PFSK-1 (cell line): ENCODE measurements around the gene LRRC8C.

Experiments
- FOXP2 ChIP-seq: optimal IDR thresholded peaks from 2 replicates; pipeline ENCODE3; 2011; ENCODE audit warnings: borderline replicate concordance, control low read depth, inconsistent platforms; ENCODE audit not compliant: insufficient read depth; ENCODE audit errors: extremely low read length, extremely low read depth
- POLR2AphosphoS5 ChIP-seq: IDR thresholded peaks from 2 replicates; pipeline ENCODE4 v1.6.1; 2012; ENCODE audit warnings: low read depth, mild to moderate bottlenecking, control low read depth, low read length, moderate library complexity
- SIN3A ChIP-seq: IDR thresholded peaks from 2 replicates; pipeline ENCODE4 v1.6.1; 2012; ENCODE audit warnings: mild to moderate bottlenecking, low read length, moderate library complexity, borderline replicate concordance; ENCODE audit not compliant: insufficient read depth
- TAF1 ChIP-seq: IDR thresholded peaks from 2 replicates; pipeline ENCODE4 v1.6.1; 2012; ENCODE audit warnings: low read length, control low read depth, borderline replicate concordance; ENCODE audit not compliant: insufficient read depth
- TF ChIP-seq, protein P1 (sequence below), 2 experiments: IDR thresholded peaks; 2 replicates each; pipeline versions ENCODE4 v1.6.1 to v1.8.0; 2011 to 2012; ENCODE audit warnings: low read depth in 2 of 2, low read length in 2 of 2, control low read depth in 1 of 2, inconsistent platforms in 1 of 2, mild to moderate bottlenecking in 1 of 2, moderate library complexity in 1 of 2; ENCODE audit not compliant: insufficient read depth in 1 of 2

Gene LRRC8C

DNA sequence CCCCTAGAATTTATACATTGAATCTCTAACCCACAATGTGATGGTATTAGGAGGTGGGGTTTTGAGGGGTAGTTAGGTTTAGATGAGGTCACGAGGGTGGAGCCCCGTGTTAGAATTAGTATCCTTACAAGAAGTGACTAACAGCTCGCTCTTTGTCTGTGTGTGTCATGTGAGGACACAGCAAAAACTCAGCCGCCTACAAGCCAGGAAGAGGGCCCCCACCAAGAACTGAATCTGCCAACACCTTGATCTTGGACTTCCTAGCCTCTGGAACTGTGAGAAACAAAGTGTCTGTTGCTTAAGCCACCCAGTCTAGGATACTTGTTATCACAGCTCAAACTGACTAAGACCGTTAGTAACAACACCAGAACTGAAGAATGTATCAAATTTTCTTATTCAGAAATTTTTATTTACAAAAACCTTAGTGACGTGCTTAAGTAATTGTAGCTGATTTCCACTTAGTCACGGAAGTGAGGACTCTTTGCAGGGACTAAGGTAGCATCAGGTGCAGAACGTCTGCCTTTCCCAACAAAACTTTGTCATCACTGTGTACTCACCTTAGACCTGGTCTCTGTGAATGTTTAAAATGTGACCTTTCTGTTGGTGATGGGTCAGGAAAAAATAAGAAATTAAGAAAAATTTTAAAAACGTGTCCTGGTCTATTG is 24.5 kb upstream of the LRRC8C start:
- TF ChIP-seq SIN3A (no peak), POLR2AphosphoS5 (no peak), FOXP2 (no peak), TAF1 (no peak)
- TF ChIP-seq, protein P1, sequence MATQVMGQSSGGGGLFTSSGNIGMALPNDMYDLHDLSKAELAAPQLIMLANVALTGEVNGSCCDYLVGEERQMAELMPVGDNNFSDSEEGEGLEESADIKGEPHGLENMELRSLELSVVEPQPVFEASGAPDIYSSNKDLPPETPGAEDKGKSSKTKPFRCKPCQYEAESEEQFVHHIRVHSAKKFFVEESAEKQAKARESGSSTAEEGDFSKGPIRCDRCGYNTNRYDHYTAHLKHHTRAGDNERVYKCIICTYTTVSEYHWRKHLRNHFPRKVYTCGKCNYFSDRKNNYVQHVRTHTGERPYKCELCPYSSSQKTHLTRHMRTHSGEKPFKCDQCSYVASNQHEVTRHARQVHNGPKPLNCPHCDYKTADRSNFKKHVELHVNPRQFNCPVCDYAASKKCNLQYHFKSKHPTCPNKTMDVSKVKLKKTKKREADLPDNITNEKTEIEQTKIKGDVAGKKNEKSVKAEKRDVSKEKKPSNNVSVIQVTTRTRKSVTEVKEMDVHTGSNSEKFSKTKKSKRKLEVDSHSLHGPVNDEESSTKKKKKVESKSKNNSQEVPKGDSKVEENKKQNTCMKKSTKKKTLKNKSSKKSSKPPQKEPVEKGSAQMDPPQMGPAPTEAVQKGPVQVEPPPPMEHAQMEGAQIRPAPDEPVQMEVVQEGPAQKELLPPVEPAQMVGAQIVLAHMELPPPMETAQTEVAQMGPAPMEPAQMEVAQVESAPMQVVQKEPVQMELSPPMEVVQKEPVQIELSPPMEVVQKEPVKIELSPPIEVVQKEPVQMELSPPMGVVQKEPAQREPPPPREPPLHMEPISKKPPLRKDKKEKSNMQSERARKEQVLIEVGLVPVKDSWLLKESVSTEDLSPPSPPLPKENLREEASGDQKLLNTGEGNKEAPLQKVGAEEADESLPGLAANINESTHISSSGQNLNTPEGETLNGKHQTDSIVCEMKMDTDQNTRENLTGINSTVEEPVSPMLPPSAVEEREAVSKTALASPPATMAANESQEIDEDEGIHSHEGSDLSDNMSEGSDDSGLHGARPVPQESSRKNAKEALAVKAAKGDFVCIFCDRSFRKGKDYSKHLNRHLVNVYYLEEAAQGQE (IDR thresholded peaks at IDR 0.05; ENCODE audit: insufficient read depth in 1 of 2, low read depth in 2 of 2, low read length in 2 of 2): no peak

DNA sequence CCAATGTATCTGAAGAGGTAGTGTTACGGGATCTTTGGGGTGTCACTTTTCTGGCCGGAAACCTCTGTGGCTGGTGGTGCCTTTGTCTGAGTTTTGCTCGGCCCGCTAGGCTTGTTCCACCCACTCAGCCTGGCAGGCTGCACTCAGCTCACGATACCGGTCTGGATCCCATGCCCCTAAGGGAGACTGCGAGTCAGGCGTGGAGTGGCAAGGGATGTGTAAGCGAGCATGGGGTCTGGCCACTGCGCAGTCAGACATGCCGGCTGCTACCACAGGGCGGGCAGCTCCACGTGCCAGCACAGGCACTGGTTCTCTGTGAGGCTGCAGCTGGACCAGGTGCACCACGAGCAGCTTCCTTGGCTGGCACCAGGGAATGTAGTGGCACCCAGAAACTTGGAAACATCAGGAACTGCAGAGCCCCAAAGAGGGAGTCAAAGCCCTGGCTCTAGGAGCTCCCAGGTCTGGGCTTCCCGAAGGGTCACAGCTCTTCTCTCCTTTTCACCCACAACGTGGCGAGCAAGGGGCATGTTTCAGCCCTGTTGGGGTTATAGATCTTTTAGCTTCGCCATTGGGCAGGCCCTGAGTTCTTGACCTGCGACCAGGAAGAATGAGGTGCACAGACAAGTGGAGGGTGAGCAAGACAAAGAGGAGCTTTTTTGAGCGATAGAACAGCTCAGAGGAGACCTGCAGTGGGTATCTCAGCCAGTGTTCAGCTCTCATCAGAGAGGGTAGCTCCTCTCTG is 23.8 kb upstream of the LRRC8C start:
- TF ChIP-seq, protein P1 (IDR thresholded peaks at IDR 0.05; ENCODE audit: insufficient read depth in 1 of 2, low read depth in 2 of 2, low read length in 2 of 2): no peak

DNA sequence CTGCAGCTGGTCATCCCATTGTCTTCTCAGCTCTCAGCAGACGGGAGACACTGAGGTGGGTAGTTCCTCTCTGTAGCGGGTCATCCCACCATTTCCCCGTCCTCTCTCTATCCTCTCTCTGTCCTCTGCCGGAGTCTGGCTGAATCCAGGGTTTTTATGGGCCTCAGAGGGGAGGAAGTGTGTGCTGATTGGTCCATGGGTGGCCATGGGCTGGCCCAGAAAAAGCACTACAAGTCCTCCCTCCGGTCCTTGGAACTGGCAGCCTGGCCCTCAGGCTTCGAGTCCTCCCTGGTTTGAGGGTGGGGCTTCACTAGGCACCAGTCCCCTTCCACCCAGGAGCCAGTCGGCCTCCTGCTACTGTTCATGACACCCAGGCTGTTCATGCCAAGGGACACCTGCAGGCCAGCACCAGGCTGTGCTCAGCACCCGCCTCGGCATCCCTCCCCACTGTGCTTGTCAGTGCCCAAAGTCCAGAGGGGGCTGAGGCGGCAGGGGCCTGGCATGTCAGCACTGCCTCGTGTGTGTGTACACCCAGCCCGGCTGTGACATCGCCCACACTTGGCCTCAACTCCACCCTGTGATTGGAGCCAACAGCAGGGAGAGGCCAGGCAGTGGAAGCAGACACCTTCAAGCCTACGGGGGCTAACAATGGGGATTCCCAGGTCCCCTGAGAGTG is 23.0 kb upstream of the LRRC8C start:
- TF ChIP-seq TAF1 (no peak), POLR2AphosphoS5 (no peak), SIN3A (no peak), FOXP2 (no peak)
- TF ChIP-seq, protein P1 (IDR thresholded peaks at IDR 0.05; ENCODE audit: insufficient read depth in 1 of 2, low read depth in 2 of 2, low read length in 2 of 2): no peak

DNA sequence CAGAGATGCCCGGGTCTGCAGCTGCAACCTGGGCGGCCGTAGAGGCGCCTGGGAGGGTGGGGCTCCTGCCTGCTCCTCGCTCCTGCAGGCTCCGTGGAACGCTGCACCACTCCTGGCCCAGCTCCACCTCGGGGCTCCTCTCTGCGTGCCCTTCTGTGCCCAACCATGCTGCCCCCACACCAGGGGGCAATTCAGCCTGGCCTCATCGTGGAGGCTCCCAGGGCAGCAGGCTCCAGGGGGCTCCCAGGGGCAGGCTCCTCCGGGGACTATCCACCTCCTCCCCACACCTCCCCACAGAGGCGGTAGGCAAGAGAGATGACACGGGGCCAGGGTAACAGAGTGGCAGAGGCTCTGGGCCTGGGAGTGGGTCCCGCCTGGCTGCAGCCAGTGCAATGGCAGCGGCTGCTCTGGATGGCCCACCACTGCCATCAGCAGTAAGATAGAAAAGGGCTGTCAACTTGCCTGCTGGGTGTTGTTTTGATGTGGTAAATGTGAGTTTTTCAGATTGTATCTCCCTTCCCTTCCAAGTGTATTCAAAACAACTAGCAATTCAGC is 22.4 kb upstream of the LRRC8C start:
- TF ChIP-seq FOXP2 (no peak), POLR2AphosphoS5 (no peak), SIN3A (no peak), TAF1 (no peak)
- TF ChIP-seq, protein P1 (IDR thresholded peaks at IDR 0.05; ENCODE audit: insufficient read depth in 1 of 2, low read depth in 2 of 2, low read length in 2 of 2): no peak
